GM13976 (cell line): ENCODE results near the gene OR5P2.

Source experiments
- DNase-seq: peaks from one replicate; pipeline ENCODE4 v3.0.0; 2012; ENCODE audit warnings: low spot score
- in situ Hi-C: fragments of 300-500 bp; cut with MboI; formaldehyde crosslinking; loops from one replicate; pipeline ENCODE4 v1.12.0; 2022; ENCODE audit warnings: low sequenced_read_pairs, mixed read lengths, inconsistent platforms; ENCODE audit not compliant: unreplicated experiment
- TF ChIP-seq, protein P1 (sequence below): IDR thresholded peaks from 2 replicates; pipeline ENCODE4 v1.5.1; 2012; ENCODE audit warnings: borderline replicate concordance, mild to moderate bottlenecking; ENCODE audit not compliant: insufficient read depth; ENCODE audit errors: extremely low read depth, missing control alignments, control extremely low read depth

Gene OR5P2

GRCh38 chr11:7759010-7759409 is 37.7 kb downstream of the OR5P2 start:
- in situ Hi-C loops: no loop called here
- DNase-seq: peak; percentile 40
- TF ChIP-seq, protein P1, sequence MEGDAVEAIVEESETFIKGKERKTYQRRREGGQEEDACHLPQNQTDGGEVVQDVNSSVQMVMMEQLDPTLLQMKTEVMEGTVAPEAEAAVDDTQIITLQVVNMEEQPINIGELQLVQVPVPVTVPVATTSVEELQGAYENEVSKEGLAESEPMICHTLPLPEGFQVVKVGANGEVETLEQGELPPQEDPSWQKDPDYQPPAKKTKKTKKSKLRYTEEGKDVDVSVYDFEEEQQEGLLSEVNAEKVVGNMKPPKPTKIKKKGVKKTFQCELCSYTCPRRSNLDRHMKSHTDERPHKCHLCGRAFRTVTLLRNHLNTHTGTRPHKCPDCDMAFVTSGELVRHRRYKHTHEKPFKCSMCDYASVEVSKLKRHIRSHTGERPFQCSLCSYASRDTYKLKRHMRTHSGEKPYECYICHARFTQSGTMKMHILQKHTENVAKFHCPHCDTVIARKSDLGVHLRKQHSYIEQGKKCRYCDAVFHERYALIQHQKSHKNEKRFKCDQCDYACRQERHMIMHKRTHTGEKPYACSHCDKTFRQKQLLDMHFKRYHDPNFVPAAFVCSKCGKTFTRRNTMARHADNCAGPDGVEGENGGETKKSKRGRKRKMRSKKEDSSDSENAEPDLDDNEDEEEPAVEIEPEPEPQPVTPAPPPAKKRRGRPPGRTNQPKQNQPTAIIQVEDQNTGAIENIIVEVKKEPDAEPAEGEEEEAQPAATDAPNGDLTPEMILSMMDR: no peak

- TF ChIP-seq, protein P1: no peak
- in situ Hi-C loops: no loop called here
- no peak for DNase-seq
These were observed 47.3 kb downstream of the OR5P2 start for GRCh38 chr11:7749456-7749855.
